ENCODE measurements around the gene ZNF177. TPM values are rescaled to one million over a fixed set of nuclear protein-coding genes. Genes with fewer than 3 reads are reported as not detected.

ZNF177 gene
- total RNA-seq, 1 experiment from 2014 or later = 4.6 TPM

Other genes starting within 250 kb of the ZNF177 start
- gene OR7G1, start 247.2 kb upstream of the ZNF177 start, total RNA-seq (2021; ENCODE audit: unreplicated experiment) = not detected
- gene OR7G3, start 236.1 kb upstream of the ZNF177 start, total RNA-seq (2021; ENCODE audit: unreplicated experiment) = not detected
- gene ZNF317, start 222.6 kb upstream of the ZNF177 start, total RNA-seq (2021; ENCODE audit: unreplicated experiment) = 39.3 TPM
- gene OR7D2, start 184.0 kb upstream of the ZNF177 start, total RNA-seq (2021; ENCODE audit: unreplicated experiment) = not detected
- not detected for gene OR7D4, start 143.4 kb upstream of the ZNF177 start, total RNA-seq (2021; ENCODE audit: unreplicated experiment)
- gene OR7E24, start 112.1 kb upstream of the ZNF177 start, total RNA-seq (2021; ENCODE audit: unreplicated experiment) = not detected
- gene ZNF699, start 53.2 kb upstream of the ZNF177 start, total RNA-seq (2021; ENCODE audit: unreplicated experiment) = 7.3 TPM
- 8.1 TPM for gene ZNF559, start 38.8 kb upstream of the ZNF177 start, total RNA-seq (2021; ENCODE audit: unreplicated experiment)
- 10.5 TPM for gene ZNF266, start 72.6 kb downstream of the ZNF177 start, total RNA-seq (2021; ENCODE audit: unreplicated experiment)
- gene ZNF560, start 135.6 kb downstream of the ZNF177 start, total RNA-seq (2021; ENCODE audit: unreplicated experiment) = not detected
- gene ZNF426, start 175.6 kb downstream of the ZNF177 start, total RNA-seq (2021; ENCODE audit: unreplicated experiment) = 6.1 TPM
- 48.4 TPM for gene ZNF121, start 221.5 kb downstream of the ZNF177 start, total RNA-seq (2021; ENCODE audit: unreplicated experiment)

Data from Panc1 (cell line).